NCI-H2029 (cell line): ENCODE data around the gene DPYSL4.
"Not testable (repeated sequence)": the region's sequence is repeated elsewhere in the genome, so short reads cannot be mapped to it uniquely, and the experiment has no call there.

Source experiments
- DNase-seq: peaks from one replicate; lab custom pipeline; 2025; lab: John Stamatoyannopoulos, UW

DPYSL4 gene

DNA sequence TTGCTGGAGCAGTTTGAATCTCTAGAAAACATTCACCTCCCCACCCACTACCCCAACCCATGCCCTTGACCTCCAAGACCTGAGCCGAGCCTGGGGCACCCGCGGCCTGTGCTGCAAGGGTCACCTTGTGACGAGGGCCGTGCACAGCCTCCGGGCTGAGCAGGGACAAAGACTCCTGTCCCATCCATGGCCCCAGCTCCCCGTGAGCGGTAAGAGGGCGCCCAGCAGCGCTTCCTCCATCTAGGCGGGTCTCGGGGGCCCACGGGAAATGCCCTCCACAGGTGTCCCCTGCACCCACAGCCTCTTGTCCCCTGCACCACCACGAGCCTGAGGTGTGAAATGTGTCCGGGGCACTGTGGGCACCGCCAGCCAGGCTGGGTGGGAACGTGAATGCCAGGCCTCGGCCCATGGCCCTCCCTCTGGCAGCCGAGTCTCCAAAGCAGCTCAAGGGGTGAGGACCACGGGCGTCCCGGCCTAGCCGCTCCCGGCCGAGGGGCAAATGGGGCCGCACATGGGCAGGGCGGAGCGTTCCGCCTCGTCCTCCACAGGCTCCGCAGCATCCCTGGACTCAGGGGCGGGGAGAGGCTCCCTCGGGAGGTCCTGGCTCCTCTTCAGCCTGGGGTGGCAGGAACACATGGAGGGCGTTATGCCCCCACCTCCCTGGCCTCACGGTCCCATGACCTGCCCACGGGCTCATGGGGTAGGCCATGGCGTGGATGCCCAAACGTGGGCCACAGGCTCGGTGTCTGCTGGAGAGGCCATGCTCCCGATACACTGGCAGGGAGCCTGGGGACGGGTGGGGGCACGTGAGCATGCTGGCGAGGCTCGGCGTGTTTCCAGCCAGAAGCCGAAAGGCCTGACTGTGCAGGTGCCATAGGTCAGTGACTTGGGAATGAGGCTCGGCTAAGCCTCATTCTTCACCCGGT lies 21.1 kb downstream of the DPYSL4 start:
- DNase-seq = no peak

DNA sequence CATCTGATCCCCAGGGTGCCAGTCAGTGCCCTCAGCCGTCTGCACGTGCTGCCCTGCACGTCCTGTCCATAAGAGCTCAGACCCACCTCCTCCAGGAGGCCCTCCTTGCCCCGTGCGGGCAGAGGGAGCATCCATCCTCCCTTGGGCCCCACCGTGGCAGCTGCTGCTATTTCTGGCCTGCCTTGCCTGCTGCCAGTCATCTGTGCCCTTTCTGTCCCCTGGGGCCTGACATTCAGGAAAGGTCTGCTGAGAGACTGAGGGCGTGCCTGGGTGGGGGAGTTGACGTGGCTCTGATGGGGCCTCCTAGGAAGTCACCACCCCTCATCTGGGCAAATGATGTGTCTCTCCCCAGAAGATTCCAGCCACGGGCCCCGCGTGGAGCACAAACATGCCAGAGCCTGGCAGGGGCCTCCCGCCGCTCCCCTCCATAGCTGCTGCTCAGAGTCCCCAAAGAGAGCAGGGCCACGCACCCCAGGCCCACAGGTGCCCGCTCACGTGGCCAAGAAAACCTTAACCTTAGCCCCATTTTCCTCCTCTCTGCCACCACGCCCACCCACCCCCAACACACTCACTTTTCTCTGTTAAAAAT lies 21.8 kb downstream of the DPYSL4 start:
- DNase-seq = no peak

DNA sequence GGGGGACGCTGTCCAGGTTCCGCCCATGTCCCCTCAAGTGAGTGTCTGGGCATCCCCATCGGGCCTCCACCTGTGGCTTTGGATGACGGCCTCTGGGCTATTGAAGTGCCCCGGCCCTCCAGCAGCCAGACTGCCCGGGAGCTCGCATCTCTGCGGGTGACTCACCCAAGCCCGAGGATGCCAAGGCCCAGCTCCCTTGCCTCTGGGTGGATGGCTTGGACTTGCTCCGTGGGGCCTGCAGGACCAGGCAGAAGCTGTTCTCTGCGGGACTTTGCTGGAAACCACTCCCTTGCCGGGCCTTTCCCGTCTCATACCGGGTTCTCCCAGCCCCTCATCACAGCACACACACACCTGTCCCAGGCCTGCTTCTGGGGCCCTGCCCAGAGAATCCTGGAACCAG lies 22.4 kb downstream of the DPYSL4 start:
- no peak for DNase-seq

- no peak for DNase-seq
These were observed 23.3 kb downstream of the DPYSL4 start for GRCh38 chr10:132209978-132210530.

- no peak for DNase-seq
These were observed 24.0 kb downstream of the DPYSL4 start for GRCh38 chr10:132210766-132211165.

DNA sequence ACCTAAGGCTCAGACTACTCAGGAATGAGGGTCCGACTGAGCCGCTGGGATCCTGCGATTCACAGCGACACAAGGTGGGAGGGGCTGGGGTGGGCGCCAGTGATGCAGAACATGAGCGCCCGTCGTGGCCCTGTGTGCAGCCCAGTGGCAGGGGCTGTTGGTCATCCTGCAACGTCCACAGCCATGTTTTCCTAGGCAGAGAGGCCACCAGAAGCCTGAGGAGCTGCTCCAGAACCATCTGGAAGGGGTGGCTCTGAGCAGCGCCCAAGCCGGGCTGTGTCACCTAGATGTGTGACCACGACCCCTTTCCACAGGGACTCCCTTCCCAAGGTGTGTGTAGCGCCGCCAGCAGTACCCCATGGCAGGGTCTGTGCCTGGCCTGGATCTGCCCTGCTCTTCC lies 24.5 kb downstream of the DPYSL4 start:
- no peak for DNase-seq

GRCh38 chr10:132212816-132213215 lies 26.1 kb downstream of the DPYSL4 start:
- DNase-seq = no peak

DNA sequence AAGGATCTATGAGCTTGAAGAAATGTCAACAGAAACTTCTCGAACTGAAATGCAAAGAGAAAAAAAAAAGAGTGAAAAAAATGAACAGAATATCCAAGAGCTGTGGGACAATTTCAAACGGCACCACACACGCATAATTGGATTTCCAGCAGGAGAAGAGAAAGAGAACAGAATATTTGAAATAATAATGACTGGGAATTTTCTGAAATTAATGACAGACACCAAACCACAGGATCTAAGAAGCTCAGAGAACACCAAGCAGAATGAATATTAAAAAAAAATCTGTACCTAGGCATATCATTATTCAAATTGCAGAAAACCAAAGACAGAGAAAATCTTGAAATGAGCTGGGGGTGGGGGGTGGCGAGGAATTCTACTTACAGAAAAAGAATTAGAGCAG lies 27.2 kb downstream of the DPYSL4 start:
- no peak for DNase-seq

DNA sequence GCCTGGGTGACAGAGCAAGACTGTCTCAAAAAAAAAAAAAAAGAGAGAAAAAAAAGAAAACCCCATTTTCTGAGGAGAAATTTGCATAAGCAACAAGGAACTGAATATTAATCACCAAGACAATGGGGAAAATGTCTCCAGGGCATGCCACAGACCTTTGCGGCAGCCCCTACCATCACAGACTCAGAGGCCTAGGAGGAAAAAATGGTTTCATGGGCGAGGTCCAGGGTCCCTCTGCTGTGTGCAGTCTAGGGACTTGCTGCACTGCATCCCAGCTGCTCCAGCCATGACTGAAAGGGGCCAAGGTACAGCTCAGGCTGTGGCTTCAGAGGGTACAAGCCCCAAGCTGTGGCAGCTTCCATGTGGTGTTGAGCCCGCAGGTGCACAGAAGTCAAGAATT lies 29.7 kb downstream of the DPYSL4 start:
- DNase-seq = not testable (repeated sequence)

DNA sequence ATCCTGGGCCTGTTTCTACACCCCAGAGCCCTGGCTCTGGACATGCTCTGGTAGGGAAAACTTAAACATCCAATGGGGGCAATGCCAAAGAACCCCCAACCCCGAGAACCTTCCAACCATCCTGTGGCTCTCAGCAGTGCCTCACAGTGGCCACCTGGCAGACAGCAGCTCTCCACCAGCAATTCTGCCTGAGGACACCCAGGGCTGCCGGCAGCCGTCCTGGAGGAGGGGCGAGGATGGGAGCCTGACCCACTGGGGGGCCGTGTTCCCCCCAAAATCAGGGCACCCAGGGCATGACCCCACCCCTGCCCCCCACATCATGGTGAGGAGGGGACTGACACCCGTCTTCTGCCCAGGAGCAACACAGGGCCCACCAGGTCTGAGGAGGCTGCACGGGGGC lies 32.7 kb downstream of the DPYSL4 start:
- DNase-seq = no peak

- DNase-seq = no peak
These were observed 33.3 kb downstream of the DPYSL4 start for GRCh38 chr10:132220061-132220460.

DNA sequence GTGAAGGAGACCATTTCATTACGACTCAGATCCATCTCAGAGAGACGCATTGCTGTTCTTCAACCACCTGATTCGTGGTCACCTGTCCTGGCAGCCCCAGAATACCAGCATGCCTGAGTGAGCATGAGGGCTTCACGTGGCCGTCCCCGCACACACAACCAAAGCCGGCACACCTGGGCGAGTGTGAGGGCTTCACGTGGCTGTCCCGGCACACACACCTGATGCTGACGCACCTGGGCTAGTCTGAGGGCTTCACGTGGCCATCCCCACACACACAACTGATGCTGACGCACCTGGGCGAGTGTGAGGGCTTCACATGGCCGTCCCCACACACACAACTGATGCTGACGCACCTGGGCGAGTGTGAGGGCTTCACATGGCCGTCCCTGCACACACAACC lies 34.2 kb downstream of the DPYSL4 start:
- DNase-seq = not testable (repeated sequence)

DNA sequence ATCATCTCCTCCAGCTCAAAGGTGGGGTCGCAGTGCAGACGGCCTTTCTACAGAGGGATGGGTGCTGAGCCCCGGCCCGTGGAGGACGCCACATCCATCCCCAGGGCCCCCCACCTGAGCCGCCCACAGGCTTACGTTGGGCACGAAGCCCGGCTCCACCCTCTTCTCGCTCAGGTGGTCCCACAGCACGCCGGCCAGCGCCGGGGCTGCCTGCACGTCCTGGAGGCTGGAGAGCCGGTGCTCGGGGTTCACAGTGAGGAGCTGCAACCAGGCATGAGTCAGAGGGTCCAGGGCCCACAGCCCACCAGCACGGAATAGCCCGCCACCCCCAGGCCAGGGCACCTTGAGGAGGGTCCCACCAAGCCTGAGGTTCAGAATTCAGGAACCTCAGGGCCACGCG lies 36.0 kb downstream of the DPYSL4 start:
- no peak for DNase-seq

- DNase-seq = no peak
These were observed 36.4 kb downstream of the DPYSL4 start for GRCh38 chr10:132223156-132223590.

GRCh38 chr10:132223611-132224342 lies 37.0 kb downstream of the DPYSL4 start:
- no peak for DNase-seq

- no peak for DNase-seq
These were observed 37.8 kb downstream of the DPYSL4 start for GRCh38 chr10:132224343-132225072.

DNA sequence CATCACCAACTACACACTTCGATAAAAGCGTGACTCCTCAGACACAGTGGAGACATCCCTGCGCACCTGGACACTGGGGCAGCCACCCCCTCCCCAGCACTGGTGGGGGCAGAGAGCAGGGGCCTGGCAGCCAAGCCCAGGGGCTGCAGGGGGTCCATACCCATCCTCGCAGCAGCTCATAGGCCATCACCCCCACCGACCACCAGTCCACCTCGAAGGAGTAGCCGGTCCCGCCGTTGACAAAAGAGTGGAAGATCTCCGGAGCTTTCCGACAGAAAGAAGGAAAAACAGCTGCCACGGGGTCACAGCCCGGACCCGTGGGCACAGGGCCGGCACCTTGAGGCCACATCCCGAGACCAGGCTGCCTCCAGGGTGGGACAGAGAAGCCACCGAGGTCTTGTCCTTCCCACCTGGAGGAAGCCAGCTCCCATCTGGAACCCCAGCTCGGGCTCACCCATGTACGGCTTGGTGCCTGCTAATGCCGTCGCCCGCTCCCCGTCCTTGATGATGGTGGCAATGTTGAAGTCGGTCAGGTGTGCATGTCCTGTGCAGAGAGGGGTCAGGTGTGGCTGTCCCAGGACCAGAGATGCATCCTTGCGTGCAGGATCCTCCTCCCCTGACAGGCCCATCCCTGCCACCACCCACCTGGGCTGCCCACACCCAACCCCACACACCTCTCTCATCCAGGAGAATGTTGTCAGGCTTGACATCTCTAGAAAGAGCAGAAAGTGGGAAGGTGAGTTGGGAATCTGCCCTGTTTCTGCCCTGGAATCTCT lies 38.5 kb downstream of the DPYSL4 start:
- no peak for DNase-seq

GRCh38 chr10:132225849-132226205 lies 39.1 kb downstream of the DPYSL4 start:
- no peak for DNase-seq

- no peak for DNase-seq
These were observed 40.0 kb downstream of the DPYSL4 start for GRCh38 chr10:132226586-132227405.

DNA sequence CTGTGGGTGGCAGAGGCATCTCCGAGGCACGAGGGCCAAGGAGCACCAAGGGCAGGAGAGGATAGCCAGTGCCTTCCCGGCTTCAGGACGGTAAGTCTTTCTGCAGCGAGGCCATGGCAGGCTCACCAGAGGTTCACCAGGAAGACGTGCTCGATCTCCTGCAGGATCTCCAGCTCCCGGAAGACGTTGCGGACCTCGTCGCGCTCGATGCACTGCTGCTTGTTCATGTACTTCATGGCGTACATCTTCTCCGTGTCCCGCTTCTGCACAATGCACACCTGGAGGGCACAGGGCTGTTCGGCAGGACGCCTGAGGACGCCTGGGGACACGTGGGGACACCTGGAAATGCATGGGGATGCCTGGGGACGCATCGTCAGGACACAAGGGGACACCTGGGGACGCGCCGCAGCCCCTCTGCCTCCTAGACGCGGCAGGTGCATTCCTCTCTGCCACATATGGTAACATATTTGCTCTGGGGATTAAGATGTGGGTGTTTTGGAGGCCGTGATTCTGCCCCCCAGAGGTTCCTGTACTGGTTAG lies 41.2 kb downstream of the DPYSL4 start:
- no peak for DNase-seq
